Esophagus muscularis mucosa (tissue), 4 donors: ENCODE data around the gene EPHB1. TPM values are rescaled to one million over a fixed set of nuclear protein-coding genes. Genes with fewer than 3 reads are reported as not detected.

Source experiments
- DNase-seq: peaks from one replicate; pipeline ENCODE4 v3.0.0-alpha.2; 2017; ENCODE audit errors: extremely low spot score
- H3K27ac ChIP-seq, 4 donors: fragments of 200-600 bp; sonication (generic); replicated peaks in 1 of 4; 1 replicate in 3 of 4; 2 replicates in 1 of 4; pipeline ENCODE4 v1.5.1; 2016 to 2019; ENCODE audit warnings: mild to moderate bottlenecking in 1 of 4
- H3K27me3 ChIP-seq, 4 donors: fragments of 200-600 bp; sonication (generic); one replicate each; pipeline versions ENCODE4 v1.5.1 to v1.6.0; 2016 to 2019
- H3K36me3 ChIP-seq, 4 donors: fragments of 200-600 bp; sonication (generic); one replicate each; pipeline ENCODE4 v1.5.1; 2016 to 2019
- H3K4me1 ChIP-seq, 4 donors: fragments of 200-600 bp; sonication (generic); one replicate each; pipeline ENCODE4 v1.5.1; 2016 to 2019
- H3K4me3 ChIP-seq, 4 donors: fragments of 200-600 bp; sonication (generic); 1 replicate in 2 of 4; 2 replicates in 2 of 4; pipeline ENCODE4 v1.5.1; 2016 to 2019; ENCODE audit warnings: mild to moderate bottlenecking in 4 of 4, moderate library complexity in 1 of 4
- H3K9me3 ChIP-seq, 4 donors: fragments of 200-600 bp; sonication (generic); 1 replicate in 3 of 4; 2 replicates in 1 of 4; pipeline ENCODE4 v1.5.1; 2016 to 2019
- CTCF ChIP-seq, 3 experiments: fragments of 200-600 bp in 2 of 3; fragments of 450-650 bp in 1 of 3; sonication (generic) in 2 of 3; IDR thresholded peaks; one replicate each; pipeline ENCODE4 v1.5.1; 2017 to 2019; ENCODE audit warnings: antibody characterized with exemption in 3 of 3, mild to moderate bottlenecking in 2 of 3, moderate library complexity in 1 of 3
- EP300 ChIP-seq: sonication (generic); formaldehyde crosslinking; IDR thresholded peaks from one replicate; pipeline ENCODE4 v1.6.1; 2017; ENCODE audit warnings: antibody characterized with exemption
- POLR2A ChIP-seq: fragments of 450-650 bp; IDR thresholded peaks from one replicate; pipeline ENCODE4 v1.6.1; 2017; ENCODE audit warnings: antibody characterized with exemption, moderate library complexity, mild to moderate bottlenecking, low read depth
- POLR2AphosphoS5 ChIP-seq, 2 donors: sonication (generic); formaldehyde crosslinking; IDR thresholded peaks; one replicate each; pipeline ENCODE4 v1.6.1; 2017; ENCODE audit warnings: antibody characterized with exemption in 2 of 2
- WGBS: methylation state at CpG from one replicate; pipeline ENCODE4 v1.1.5; 2018; 5-methylcytosine and 5-hydroxymethylcytosine counted together
- intact Hi-C: fragments of 100-400 bp; cut with DNase I; formaldehyde crosslinking; loops from one replicate; pipeline ENCODE4 v1.15.1; 2023
- total RNA-seq, 4 donors: library from RNA; depleted of rRNA; stranded (reverse); fragments of >200 nt; gene quantifications; one replicate each; pipeline versions ENCODE4 v1.1.0 to v1.2.1, GENCODE V29; 2016

Gene EPHB1
- total RNA-seq, 4 donors from 2014 or later: under 0.01 to 6.1 (median 2.8) TPM

- Histone ChIP-seq H3K4me3 (peak overlapping the region; percentile 61 to 69 (median 64)), H3K27ac (peak overlapping the region in 2 of 4 donors; percentile 83 to 85), H3K4me1 (peaks cover 19 to 54% (median 38%) of the 10 kb centered on the region in 4 donors), H3K9me3 (no peaks in the 10 kb centered on the region), H3K36me3 (no peaks in the 10 kb centered on the region), H3K27me3 (peaks cover 0 to 38% (median 4%) of the 10 kb centered on the region in 4 donors)
- WGBS: 2% methylated on average over 7 of the region's 50 CpGs
- TF ChIP-seq EP300: no peak
- TF ChIP-seq POLR2A: no peak
- no peak for TF ChIP-seq CTCF (IDR thresholded peaks at IDR 0.05)
- TF ChIP-seq POLR2AphosphoS5 (IDR thresholded peaks at IDR 0.05): no peak
- DNase-seq: peak; percentile 89
- intact Hi-C loops: no loop called here
Measured at GRCh38 chr3:134795746-134796280, 753 bp downstream of the EPHB1 start.

GRCh38 chr3:134796281-134797056 is 1.4 kb downstream of the EPHB1 start:
- no peak for TF ChIP-seq POLR2A
- no peak for TF ChIP-seq POLR2AphosphoS5 (IDR thresholded peaks at IDR 0.05)
- no peak for TF ChIP-seq CTCF (IDR thresholded peaks at IDR 0.05)
- no peak for TF ChIP-seq EP300
- peaks cover 19 to 54% (median 38%) of the 10 kb centered on the region in 4 donors for H3K4me1 ChIP-seq
- WGBS: 9% methylated on average over 15 of the region's 61 CpGs

GRCh38 chr3:134797057-134797740 is 2.1 kb downstream of the EPHB1 start:
- H3K4me3 ChIP-seq: peak overlapping the region; percentile 61 to 69 (median 64)
- 12% methylated on average over 28 of the region's 33 CpGs for WGBS
- peaks cover 0 to 38% (median 4%) of the 10 kb centered on the region in 4 donors for H3K27me3 ChIP-seq
- no peaks in the 10 kb centered on the region for H3K9me3 ChIP-seq
- DNase-seq: peak; percentile 53
- peak overlapping the region in 2 of 4 donors; percentile 83 to 85 for H3K27ac ChIP-seq
- no peak for TF ChIP-seq CTCF (IDR thresholded peaks at IDR 0.05)
- TF ChIP-seq POLR2A: no peak
- TF ChIP-seq EP300: no peak
- TF ChIP-seq POLR2AphosphoS5 (IDR thresholded peaks at IDR 0.05): no peak
- peaks cover 19 to 54% (median 38%) of the 10 kb centered on the region in 4 donors for H3K4me1 ChIP-seq
- no peaks in the 10 kb centered on the region for H3K36me3 ChIP-seq
- intact Hi-C loops: no loop called here

More at GRCh38 chr3:134796281-134797056, 1.4 kb downstream of the EPHB1 start:
- peak overlapping the region; percentile 61 to 69 (median 64) for H3K4me3 ChIP-seq
- H3K9me3 ChIP-seq: no peaks in the 10 kb centered on the region
- no peaks in the 10 kb centered on the region for H3K36me3 ChIP-seq
- intact Hi-C loops: no loop called here
- DNase-seq: peak; percentile 62
- peak overlapping the region in 2 of 4 donors; percentile 83 to 85 for H3K27ac ChIP-seq
- H3K27me3 ChIP-seq: peaks cover 0 to 38% (median 4%) of the 10 kb centered on the region in 4 donors

GRCh38 chr3:134797741-134798451 is 2.8 kb downstream of the EPHB1 start:
- peak; percentile 55 for DNase-seq
- peaks cover 0 to 38% (median 4%) of the 10 kb centered on the region in 4 donors for H3K27me3 ChIP-seq
- 69% methylated on average over 13 of the region's 13 CpGs for WGBS
- H3K4me3 ChIP-seq: peak overlapping the region in 2 of 4 donors; percentile 66 to 69
- peaks cover 19 to 54% (median 38%) of the 10 kb centered on the region in 4 donors for H3K4me1 ChIP-seq
- no peaks in the 10 kb centered on the region for H3K36me3 ChIP-seq
- no peak for TF ChIP-seq CTCF (IDR thresholded peaks at IDR 0.05)
- TF ChIP-seq EP300: no peak
- TF ChIP-seq POLR2A: no peak
- TF ChIP-seq POLR2AphosphoS5 (IDR thresholded peaks at IDR 0.05): no peak
- intact Hi-C loops: no loop called here
- no peaks in the 10 kb centered on the region for H3K9me3 ChIP-seq
- H3K27ac ChIP-seq: peak overlapping the region in 2 of 4 donors; percentile 83 to 85
